Neural cell (in vitro differentiated cells): ENCODE results near the gene PRKCE. TPM values are rescaled to one million over a fixed set of nuclear protein-coding genes. Genes with fewer than 3 reads are reported as not detected.

Experiments
- H2AFZ ChIP-seq: fragments of 200-600, 300-800 bp; sonication (generic), shearing (Covaris generic); 2 replicates; pipeline ENCODE4 v1.6.0; 2014; ENCODE audit warnings: low read depth, mild to moderate bottlenecking, antibody characterized with exemption, low read length, moderate library complexity
- H3F3A ChIP-seq: fragments of 200-600 bp; shearing (Covaris generic); 2 replicates; pipeline ENCODE4 v1.6.1; 2016; ENCODE audit warnings: mild to moderate bottlenecking, moderate library complexity, mixed read lengths, antibody characterized with exemption, low read length; ENCODE audit not compliant: insufficient read depth, poor library complexity, severe bottlenecking
- H3K27ac ChIP-seq: fragments of 200-600, 300-800 bp; sonication (generic), shearing (Covaris generic); 2 replicates; pipeline ENCODE4 v1.5.1; 2014; ENCODE audit warnings: mild to moderate bottlenecking, low read length, moderate library complexity
- H3K27me3 ChIP-seq: fragments of 300-800, 200-600 bp; sonication (generic), shearing (Covaris generic); 2 replicates; pipeline ENCODE4 v1.6.0; 2014; ENCODE audit warnings: mild to moderate bottlenecking, low read depth, low read length, moderate library complexity; ENCODE audit not compliant: insufficient read depth
- H3K36me3 ChIP-seq: fragments of 300-800, 200-600 bp; sonication (generic), shearing (Covaris generic); 2 replicates; pipeline ENCODE4 v1.5.1; 2014; ENCODE audit warnings: mild to moderate bottlenecking, antibody characterized with exemption, low read length, moderate library complexity; ENCODE audit not compliant: insufficient read depth
- H3K4me2 ChIP-seq: fragments of 300-800, 200-600 bp; sonication (generic), shearing (Covaris generic); 2 replicates; pipeline ENCODE4 v1.6.0; 2014; ENCODE audit warnings: mild to moderate bottlenecking, low read length
- H3K4me3 ChIP-seq: fragments of 300-800, 200-600 bp; sonication (generic), shearing (Covaris generic); 2 replicates; pipeline ENCODE4 v1.5.1; 2014; ENCODE audit warnings: mild to moderate bottlenecking, low read length, moderate library complexity
- H3K79me2 ChIP-seq: fragments of 200-600 bp; shearing (Covaris generic); replicated peaks from 2 replicates; pipeline ENCODE4 v1.6.0; 2014; ENCODE audit warnings: mild to moderate bottlenecking, low read length, moderate library complexity; ENCODE audit not compliant: insufficient read depth
- H3K9ac ChIP-seq: fragments of 300-800, 200-600 bp; sonication (generic), shearing (Covaris generic); 2 replicates; pipeline ENCODE4 v1.6.1; 2016; ENCODE audit warnings: mild to moderate bottlenecking, low read length, mixed read lengths
- H3K9me2 ChIP-seq: fragments of 200-600 bp; shearing (Covaris generic); 2 replicates; pipeline ENCODE4 v1.6.1; 2016; ENCODE audit warnings: mild to moderate bottlenecking, low read length, mixed read lengths; ENCODE audit not compliant: insufficient read depth
- H3K9me3 ChIP-seq: fragments of 200-600, 300-800 bp; sonication (generic), shearing (Covaris generic); 2 replicates; pipeline ENCODE4 v1.6.1; 2016; ENCODE audit warnings: mild to moderate bottlenecking, mixed run types, low read length, moderate library complexity, mixed read lengths
- H4K20me1 ChIP-seq: fragments of 200-600 bp; shearing (Covaris generic); 2 replicates; pipeline ENCODE4 v1.6.1; 2016; ENCODE audit warnings: mild to moderate bottlenecking, mixed run types; ENCODE audit not compliant: insufficient read depth
- CTCF ChIP-seq: fragments of 450-650 bp; IDR thresholded peaks from 2 replicates; pipeline ENCODE4 v1.5.1; 2014; ENCODE audit warnings: antibody characterized with exemption, mild to moderate bottlenecking, moderate library complexity; ENCODE audit not compliant: poor library complexity, severe bottlenecking
- EP300 ChIP-seq: fragments of 450-650 bp; conservative IDR thresholded peaks from 2 replicates; pipeline ENCODE4 v1.6.1; 2014; ENCODE audit warnings: antibody characterized with exemption, mild to moderate bottlenecking, moderate library complexity; ENCODE audit not compliant: poor library complexity, severe bottlenecking
- EZH2 ChIP-seq: fragments of 200-600, 300-800 bp; shearing (Covaris generic), sonication (generic); IDR thresholded peaks from 2 replicates; pipeline ENCODE4 v1.6.1; 2014; ENCODE audit warnings: antibody characterized with exemption, low read length, borderline replicate concordance, mild to moderate bottlenecking; ENCODE audit not compliant: insufficient read depth, poor library complexity, severe bottlenecking
- MXI1 ChIP-seq: fragments of 450-650 bp; conservative IDR thresholded peaks from 2 replicates; pipeline ENCODE4 v1.6.1; 2014; ENCODE audit warnings: antibody characterized with exemption, mild to moderate bottlenecking; ENCODE audit not compliant: poor library complexity, severe bottlenecking
- POLR2AphosphoS5 ChIP-seq: IDR thresholded peaks from 2 replicates; pipeline ENCODE4 v1.6.1; 2012
- RAD21 ChIP-seq: fragments of 450-650 bp; conservative IDR thresholded peaks from 2 replicates; pipeline ENCODE4 v1.6.1; 2014; ENCODE audit warnings: antibody characterized with exemption, mild to moderate bottlenecking, moderate library complexity
- REST ChIP-seq: IDR thresholded peaks from 2 replicates; pipeline ENCODE4 v1.6.1; 2012; ENCODE audit warnings: borderline replicate concordance
- SMC3 ChIP-seq: fragments of 450-650 bp; conservative IDR thresholded peaks from 2 replicates; pipeline ENCODE4 v1.6.1; 2014; ENCODE audit warnings: antibody characterized with exemption, mild to moderate bottlenecking, moderate library complexity; ENCODE audit not compliant: poor library complexity
- TAF1 ChIP-seq: IDR thresholded peaks from 2 replicates; pipeline ENCODE4 v1.6.1; 2012; ENCODE audit warnings: low read depth
- polyA plus RNA-seq: library from polyadenylated mRNA; depleted of rRNA; stranded (reverse); fragments of >200 nt; gene quantifications from 2 replicates; pipeline ENCODE4 v1.2.3, GENCODE V29; 2014

PRKCE gene
- polyA plus RNA-seq, 1 donor from 2014 or later: 5.4 TPM

GRCh38 chr2:45648636-45649035 lies 2.8 kb upstream of the PRKCE start:
- no peak overlapping the region for H3K9ac ChIP-seq
- H3K79me2 ChIP-seq: no peaks in the 10 kb centered on the region
- peaks cover 41% of the 10 kb centered on the region for H3K27me3 ChIP-seq
- no peaks in the 10 kb centered on the region for H3F3A ChIP-seq
- H2AFZ ChIP-seq: no peak overlapping the region
- H4K20me1 ChIP-seq: no peaks in the 10 kb centered on the region
- H3K4me2 ChIP-seq: no peak overlapping the region
- H3K4me3 ChIP-seq: no peak overlapping the region
- H3K36me3 ChIP-seq: no peaks in the 10 kb centered on the region
- no peak overlapping the region for H3K27ac ChIP-seq
- no peaks in the 10 kb centered on the region for H3K9me3 ChIP-seq
- no peak for TF ChIP-seq SMC3
- no peak for TF ChIP-seq REST
- no peak for TF ChIP-seq POLR2AphosphoS5
- TF ChIP-seq TAF1: no peak
- TF ChIP-seq EZH2: no peak
- no peaks in the 10 kb centered on the region for H3K9me2 ChIP-seq

- Histone ChIP-seq H3K79me2 (no peaks in the 10 kb centered on the region), H3K9me2 (no peaks in the 10 kb centered on the region), H3K4me2 (no peak overlapping the region), H3K4me3 (peak overlapping the region; percentile 90), H3K27me3 (peaks cover 41% of the 10 kb centered on the region), H3K9ac (no peak overlapping the region), H3K36me3 (no peaks in the 10 kb centered on the region), H3F3A (no peaks in the 10 kb centered on the region), H3K9me3 (no peaks in the 10 kb centered on the region), H3K27ac (no peak overlapping the region), H2AFZ (no peak overlapping the region), H4K20me1 (no peaks in the 10 kb centered on the region)
- TF ChIP-seq EZH2 (no peak), RAD21 (no peak), CTCF (no peak), TAF1 (no peak), SMC3 (no peak), POLR2AphosphoS5 (no peak), EP300 (no peak), MXI1 (no peak)
Measured at GRCh38 chr2:45649462-45649857, 2.0 kb upstream of the PRKCE start.
